ENCODE data around the gene ZNF532. TPM values are rescaled to one million over a fixed set of nuclear protein-coding genes. Genes with fewer than 3 reads are reported as not detected.

ZNF532 gene
- total RNA-seq, 1 experiment from 2014 or later, result 118 TPM

DNA sequence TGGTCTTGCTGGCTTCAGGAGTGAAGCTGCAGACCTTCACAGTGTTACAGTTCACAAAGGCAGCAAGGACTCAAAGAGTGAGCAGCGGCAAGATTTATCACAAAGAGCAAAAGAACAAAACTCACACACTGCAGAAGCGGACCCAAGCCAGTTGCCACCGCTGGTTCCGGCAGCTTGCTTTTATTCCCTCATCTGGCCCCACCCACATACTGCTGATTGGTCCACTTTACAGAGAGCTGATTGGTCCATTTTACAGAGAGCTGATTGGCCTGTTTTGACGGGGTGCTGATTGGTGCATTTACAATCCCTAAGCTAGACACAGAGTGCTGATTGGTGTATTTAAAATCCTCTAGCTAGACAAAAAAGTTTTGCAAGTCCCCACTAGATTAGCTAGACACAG is 37.2 kb upstream of the ZNF532 start:
- no peaks in the 10 kb centered on the region for H3K36me3 ChIP-seq (ENCODE audit: insufficient read depth, low read length, poor library complexity, severe bottlenecking)
- no peak overlapping the region for H3K27ac ChIP-seq (ENCODE audit: low read depth, low read length, poor library complexity, severe bottlenecking)
- H3K4me3 ChIP-seq (ENCODE audit: low read depth, low read length, poor library complexity, severe bottlenecking), result no peak overlapping the region
- ChIA-PET POLR2A (ENCODE audit: low non-redundant PET) (no interaction called here), CTCF (no interaction called here)
- peaks cover 9% of the 10 kb centered on the region for H3K4me1 ChIP-seq (ENCODE audit: insufficient read depth, low read length, poor library complexity, severe bottlenecking)
- BruUV-seq (replicated peaks), result no TSS peak
- TF ChIP-seq CTCF (conservative IDR thresholded peaks at IDR 0.05; ENCODE audit: low read depth, low read length) (no peak), EZH2 (IDR thresholded peaks at IDR 0.05; ENCODE audit: borderline replicate concordance, low read depth, low read length, poor library complexity, severe bottlenecking) (no peak)
- intact Hi-C loops (cut with micrococcal nuclease; ENCODE audit: unreplicated experiment), result no loop called here
- H3K27me3 ChIP-seq (replicated peaks; ENCODE audit: insufficient read depth, low read depth, low read length, poor library complexity), result no peaks in the 10 kb centered on the region
- DNase-seq (ENCODE audit: low spot score), result no peak
- H3K9me3 ChIP-seq (ENCODE audit: low read depth, low read length, poor library complexity, severe bottlenecking), result no peaks in the 10 kb centered on the region

DNA sequence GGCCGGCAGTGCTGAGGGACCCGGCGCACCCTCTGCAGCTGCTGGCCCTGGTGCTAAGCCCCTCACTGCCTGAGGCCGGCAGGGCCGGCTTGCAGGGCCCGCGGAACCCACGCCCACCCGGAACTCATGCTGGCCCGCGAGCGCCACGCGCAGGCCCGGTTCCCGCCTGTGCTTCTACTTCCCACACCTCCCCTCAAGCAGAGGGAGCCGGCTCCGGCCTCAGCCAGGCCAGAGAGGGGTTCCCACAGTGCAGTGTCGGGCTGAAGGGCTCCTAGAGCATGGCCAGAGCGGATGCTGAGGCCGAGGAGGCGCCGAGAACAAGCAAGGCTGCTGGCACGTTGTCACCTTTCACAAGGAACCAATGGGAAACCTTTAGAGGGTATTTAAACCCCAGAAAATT is 36.8 kb upstream of the ZNF532 start:
- Histone ChIP-seq H3K27ac (ENCODE audit: low read depth, low read length, poor library complexity, severe bottlenecking) (no peak overlapping the region), H3K4me3 (ENCODE audit: low read depth, low read length, poor library complexity, severe bottlenecking) (no peak overlapping the region), H3K27me3 (replicated peaks; ENCODE audit: insufficient read depth, low read depth, low read length, poor library complexity) (no peaks in the 10 kb centered on the region), H3K36me3 (ENCODE audit: insufficient read depth, low read length, poor library complexity, severe bottlenecking) (no peaks in the 10 kb centered on the region), H3K4me1 (ENCODE audit: insufficient read depth, low read length, poor library complexity, severe bottlenecking) (peaks cover 9% of the 10 kb centered on the region), H3K9me3 (ENCODE audit: low read depth, low read length, poor library complexity, severe bottlenecking) (no peaks in the 10 kb centered on the region)
- CTCF ChIA-PET, result no interaction called here
- POLR2A ChIA-PET (ENCODE audit: low non-redundant PET), result no interaction called here
- DNase-seq (ENCODE audit: low spot score), result no peak
- intact Hi-C loops (cut with micrococcal nuclease; ENCODE audit: unreplicated experiment), result no loop called here
- no TSS peak for BruUV-seq (replicated peaks)
- TF ChIP-seq CTCF (conservative IDR thresholded peaks at IDR 0.05; ENCODE audit: low read depth, low read length) (no peak), EZH2 (IDR thresholded peaks at IDR 0.05; ENCODE audit: borderline replicate concordance, low read depth, low read length, poor library complexity, severe bottlenecking) (no peak)

GRCh38 chr18:58828399-58829121 is 36.1 kb upstream of the ZNF532 start:
- no peak for DNase-seq (ENCODE audit: low spot score)
- ChIA-PET POLR2A (ENCODE audit: low non-redundant PET) (no interaction called here), CTCF (no interaction called here)
- no peak overlapping the region for H3K27ac ChIP-seq (ENCODE audit: low read depth, low read length, poor library complexity, severe bottlenecking)
- no peak for TF ChIP-seq CTCF (conservative IDR thresholded peaks at IDR 0.05; ENCODE audit: low read depth, low read length)
- TF ChIP-seq EZH2 (IDR thresholded peaks at IDR 0.05; ENCODE audit: borderline replicate concordance, low read depth, low read length, poor library complexity, severe bottlenecking), result no peak
- H3K27me3 ChIP-seq (replicated peaks; ENCODE audit: insufficient read depth, low read depth, low read length, poor library complexity), result no peaks in the 10 kb centered on the region
- H3K4me3 ChIP-seq (ENCODE audit: low read depth, low read length, poor library complexity, severe bottlenecking), result no peak overlapping the region
- H3K36me3 ChIP-seq (ENCODE audit: insufficient read depth, low read length, poor library complexity, severe bottlenecking), result no peaks in the 10 kb centered on the region
- no peaks in the 10 kb centered on the region for H3K9me3 ChIP-seq (ENCODE audit: low read depth, low read length, poor library complexity, severe bottlenecking)
- peaks cover 2% of the 10 kb centered on the region for H3K4me1 ChIP-seq (ENCODE audit: insufficient read depth, low read length, poor library complexity, severe bottlenecking)
- intact Hi-C loops (cut with micrococcal nuclease; ENCODE audit: unreplicated experiment), result no loop called here
- BruUV-seq (replicated peaks), result no TSS peak
